ENCODE measurements around the gene TLCD2. TPM values are rescaled to one million over a fixed set of nuclear protein-coding genes. Genes with fewer than 3 reads are reported as not detected.
A peak's percentile ranks its signal among the peaks of the same experiment; 100 is the strongest.
"Not testable (repeated sequence)": the region's sequence is repeated elsewhere in the genome, so short reads cannot be mapped to it uniquely, and the experiment has no call there.

Gene TLCD2
- polyA plus RNA-seq, 3 donors from 2014 or later, result 0.04 TPM; not detected in 2

DNA sequence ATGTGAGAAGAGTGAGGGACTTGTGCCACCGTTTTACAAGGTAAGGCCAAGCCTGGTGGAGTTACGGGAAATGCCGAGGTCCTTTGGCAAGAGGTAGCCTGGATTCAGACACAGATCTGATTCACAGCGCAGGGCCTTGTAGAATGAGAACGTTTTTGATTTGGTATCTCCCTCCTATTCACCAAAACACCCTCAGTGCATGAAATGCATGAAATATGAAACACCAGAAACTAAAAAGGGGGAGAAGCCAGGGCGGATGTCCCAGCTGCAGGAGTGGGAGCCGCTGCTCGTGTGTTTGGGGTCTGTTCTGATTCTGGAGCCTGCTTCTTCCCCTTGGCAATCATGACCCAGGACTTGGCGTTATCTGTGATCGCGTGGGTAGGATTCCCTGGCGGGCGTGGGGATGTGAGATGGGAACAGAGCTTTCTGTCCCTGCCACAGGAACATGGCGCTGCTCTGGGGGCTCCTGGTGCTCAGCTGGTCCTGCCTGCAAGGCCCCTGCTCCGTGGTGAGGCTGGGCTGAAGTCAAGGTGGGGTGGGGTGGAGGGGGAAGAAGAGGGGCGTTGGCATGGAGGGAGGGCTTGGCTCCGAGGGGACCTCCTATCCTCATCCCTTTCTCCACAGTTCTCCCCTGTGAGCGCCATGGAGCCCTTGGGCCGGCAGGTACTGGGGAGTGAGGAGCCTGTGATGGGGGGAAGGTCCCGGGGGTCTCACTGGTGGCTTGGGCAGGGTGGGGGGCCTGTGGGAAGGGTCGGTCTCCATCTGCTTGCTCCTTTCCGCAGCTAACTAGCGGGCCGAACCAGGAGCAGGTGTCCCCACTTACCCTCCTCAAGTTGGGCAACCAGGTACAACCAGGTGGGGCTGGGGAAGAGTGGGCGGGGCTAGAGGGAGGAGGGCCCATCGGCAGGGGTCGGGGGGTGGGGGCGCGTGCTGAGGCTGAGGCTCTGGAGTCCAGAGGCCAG, 34.7 kb upstream of the TLCD2 start:
- Mint-ChIP-seq H3K4me3 (no peak overlapping the region), H3K27ac (no peak overlapping the region), H3K36me3 (no peaks in the 10 kb centered on the region), H3K27me3 (ENCODE audit: low read depth in 3 of 3) (peaks cover 2 to 8% (median 4%) of the 10 kb centered on the region in 3 donors), H3K9me3 (no peaks in the 10 kb centered on the region), H3K4me1 (no peaks in the 10 kb centered on the region)
- DNase-seq, result no peak

DNA sequence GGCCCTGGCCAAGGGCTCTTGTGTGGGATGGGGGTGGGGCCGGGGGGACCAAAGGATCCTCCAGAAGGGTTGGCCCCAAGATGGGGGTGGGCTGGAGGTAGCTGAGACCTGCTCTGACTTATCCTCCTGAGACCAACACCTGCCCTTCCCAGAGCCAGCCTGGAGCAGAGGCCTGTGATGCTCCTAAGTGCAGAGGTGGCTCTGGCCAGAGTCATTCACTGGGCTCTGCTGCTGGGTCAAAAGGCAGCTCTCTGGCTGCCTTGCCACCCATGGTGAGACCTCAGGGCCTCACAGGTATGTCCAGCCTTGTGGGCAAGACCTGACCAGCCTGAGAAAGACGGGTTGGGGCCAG, 32.9 kb upstream of the TLCD2 start:
- H3K27me3 Mint-ChIP-seq (ENCODE audit: low read depth in 3 of 3), result peaks cover 0 to 3% (median 0%) of the 10 kb centered on the region in 3 donors
- H3K27ac Mint-ChIP-seq, result no peak overlapping the region
- no peaks in the 10 kb centered on the region for H3K36me3 Mint-ChIP-seq
- no peak overlapping the region for H3K4me3 Mint-ChIP-seq
- DNase-seq, result no peak
- no peaks in the 10 kb centered on the region for H3K9me3 Mint-ChIP-seq
- H3K4me1 Mint-ChIP-seq, result no peaks in the 10 kb centered on the region

DNA sequence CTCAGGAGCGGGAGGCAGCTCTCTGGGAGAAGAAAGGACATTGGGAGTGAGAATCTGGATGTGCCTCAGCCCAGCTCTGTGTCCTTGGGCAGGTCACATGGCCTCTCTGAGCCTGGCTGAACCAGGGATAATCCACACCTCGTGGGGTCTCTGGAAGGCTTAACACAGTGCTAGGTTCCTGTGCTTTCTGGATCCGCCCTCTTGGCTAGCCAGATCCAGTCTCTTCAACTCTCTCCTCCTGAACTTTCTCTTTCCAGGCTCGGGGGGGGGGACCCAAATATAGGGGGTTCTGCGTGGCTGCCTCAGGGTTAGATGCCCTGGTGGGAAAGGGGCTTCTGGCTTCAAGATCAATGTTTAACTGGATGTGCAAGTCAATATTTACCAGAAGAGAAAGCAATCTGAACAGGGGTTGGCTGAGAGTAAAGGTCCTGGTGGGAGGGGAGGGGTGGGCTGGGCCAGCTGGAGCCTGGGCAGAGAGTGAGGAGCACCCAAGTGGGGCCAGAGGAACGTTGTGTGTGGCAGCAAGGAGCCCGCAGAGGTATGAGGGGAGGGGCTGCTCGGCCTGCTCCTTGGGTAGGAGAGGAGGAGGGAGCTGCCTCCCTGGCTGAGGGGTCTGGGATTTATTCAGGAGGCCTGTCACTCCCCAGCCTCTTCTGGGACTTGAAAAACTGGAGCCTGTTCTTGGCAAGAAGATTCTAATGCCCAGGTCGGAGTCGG, 32.4 kb upstream of the TLCD2 start, which contains the start of gene SERPINF2:
SERPINF2 (plus strand) TSS at position 501 of the 717 bp plus-strand sequence. CDS start 2,125 bp downstream, outside the sequence.
- peaks cover 0 to 3% (median 0%) of the 10 kb centered on the region in 3 donors for H3K27me3 Mint-ChIP-seq (ENCODE audit: low read depth in 3 of 3)
- H3K36me3 Mint-ChIP-seq, result no peaks in the 10 kb centered on the region
- H3K4me1 Mint-ChIP-seq, result no peaks in the 10 kb centered on the region
- H3K27ac Mint-ChIP-seq, result no peak within 1 kb of the TSS
- no peaks in the 10 kb centered on the region for H3K9me3 Mint-ChIP-seq
- DNase-seq, result no peak
- H3K4me3 Mint-ChIP-seq, result no peak within 1 kb of the TSS

DNA sequence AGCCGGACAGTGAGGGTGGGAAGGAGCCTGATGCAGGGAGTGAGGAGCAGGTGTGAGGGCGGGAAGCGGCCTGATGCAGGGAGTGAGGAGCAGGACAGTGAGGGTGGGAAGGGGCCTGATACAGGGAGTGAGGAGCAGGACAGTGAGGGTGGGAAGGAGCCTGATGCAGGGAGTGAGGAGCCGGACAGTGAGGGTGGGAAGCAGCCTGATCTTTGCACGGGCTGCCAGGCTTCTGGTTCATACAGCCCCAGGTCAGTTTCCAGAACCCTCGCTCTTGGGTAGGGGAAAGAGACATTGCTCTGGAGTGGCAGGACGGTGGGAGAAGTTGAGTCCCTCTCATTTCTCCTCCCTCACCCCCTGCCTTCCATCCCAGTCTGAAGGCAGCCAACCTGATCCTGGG, 31.7 kb upstream of the TLCD2 start:
- not testable (repeated sequence) for H3K4me1 Mint-ChIP-seq; H3K36me3 Mint-ChIP-seq; H3K4me3 Mint-ChIP-seq; H3K27me3 Mint-ChIP-seq (ENCODE audit: low read depth in 3 of 3); H3K9me3 Mint-ChIP-seq; H3K27ac Mint-ChIP-seq; DNase-seq

DNA sequence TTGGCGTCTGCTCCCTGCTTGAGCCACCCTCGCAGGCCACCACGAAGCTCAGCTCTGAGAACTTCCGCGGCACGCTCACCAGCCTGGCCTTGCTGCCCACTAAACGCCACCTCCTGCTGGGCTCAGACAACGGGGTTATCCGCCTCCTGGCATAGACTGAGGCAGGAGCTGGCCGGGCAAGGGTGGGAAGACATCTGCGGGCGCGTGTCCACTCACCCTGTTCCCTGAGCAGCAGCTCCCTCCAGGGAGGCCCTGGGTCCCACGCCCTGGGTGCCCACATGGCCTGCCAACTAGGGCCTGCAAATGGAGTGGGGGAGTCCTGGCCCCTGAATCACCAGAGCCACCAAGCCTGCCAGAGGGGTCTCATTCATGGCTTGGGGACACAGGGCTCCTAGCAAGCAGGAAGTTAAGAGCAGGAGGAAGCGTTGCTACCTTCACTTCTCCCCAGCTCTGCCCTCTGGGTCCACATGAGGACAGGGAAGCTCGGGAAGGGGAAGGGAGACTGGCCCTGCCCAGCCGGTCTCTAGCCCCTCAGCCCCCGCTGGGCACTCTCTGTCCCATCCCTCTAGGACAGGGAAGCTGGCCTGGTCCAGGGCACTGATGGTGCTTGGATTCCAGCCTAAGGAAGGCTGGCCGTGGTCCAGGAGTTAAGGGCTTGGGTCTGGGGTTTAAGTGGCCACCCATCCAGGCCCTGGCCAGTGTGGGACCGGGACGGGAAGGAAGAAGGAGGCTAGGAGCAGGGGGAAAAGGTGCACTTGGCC, 27.5 kb upstream of the TLCD2 start:
- Mint-ChIP-seq H3K4me3 (no peak overlapping the region), H3K27ac (no peak overlapping the region), H3K9me3 (no peaks in the 10 kb centered on the region), H3K4me1 (no peaks in the 10 kb centered on the region), H3K36me3 (peaks cover 0 to 8% (median 6%) of the 10 kb centered on the region in 3 donors), H3K27me3 (ENCODE audit: low read depth in 3 of 3) (peaks cover 0 to 1% (median 0%) of the 10 kb centered on the region in 3 donors)
- no peak for DNase-seq

DNA sequence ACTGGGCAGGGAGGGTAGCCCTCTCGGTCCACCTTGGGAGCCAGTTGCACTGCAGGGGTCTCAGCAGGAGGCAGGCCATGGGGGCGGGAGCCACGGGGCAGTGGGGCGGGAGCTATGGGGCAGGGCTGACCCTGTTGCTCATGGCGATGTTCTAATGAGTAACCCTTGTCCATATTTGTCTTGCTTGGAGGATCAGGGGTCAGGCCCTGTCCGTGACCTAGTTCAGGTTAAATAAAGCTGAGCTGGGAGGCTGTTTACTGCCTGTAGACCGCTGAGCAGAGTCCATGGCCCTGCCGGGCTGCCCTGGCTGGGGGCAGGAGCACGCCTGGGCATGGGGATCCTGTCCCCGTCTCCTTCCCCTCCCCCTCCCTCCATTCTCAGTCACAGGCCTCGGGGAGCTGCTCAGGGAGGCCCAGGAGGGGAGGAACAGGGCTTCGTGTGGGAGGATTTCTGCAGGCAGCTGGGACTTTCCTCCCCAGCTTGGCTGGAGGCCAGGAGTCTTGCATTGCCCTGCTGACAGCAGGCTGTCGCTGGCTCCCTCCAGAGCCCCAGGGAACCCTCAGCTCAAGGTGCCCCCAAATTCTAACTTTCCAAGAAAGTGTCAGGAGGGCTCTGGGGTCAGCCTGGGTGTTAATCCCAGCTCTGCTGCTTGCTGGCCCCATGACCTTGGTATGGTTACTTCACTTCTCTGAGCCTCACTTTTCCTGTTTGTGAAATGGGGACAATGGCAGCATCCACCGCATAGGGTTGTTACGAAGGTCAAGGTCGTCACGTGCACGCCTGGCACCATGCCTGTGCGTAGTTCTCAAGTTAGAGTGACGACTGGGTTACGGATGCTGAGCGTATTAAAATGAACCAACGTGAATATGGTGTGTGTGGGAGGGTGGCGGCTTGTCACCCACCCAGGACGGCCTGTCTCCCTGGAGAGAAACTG, 26.4 kb upstream of the TLCD2 start:
- H3K4me1 Mint-ChIP-seq, result no peaks in the 10 kb centered on the region
- DNase-seq, result no peak
- H3K9me3 Mint-ChIP-seq, result no peaks in the 10 kb centered on the region
- no peak overlapping the region for H3K4me3 Mint-ChIP-seq
- peaks cover 0 to 8% (median 6%) of the 10 kb centered on the region in 3 donors for H3K36me3 Mint-ChIP-seq
- peak overlapping the region in 1 of 6 donors; percentile 5 for H3K27ac Mint-ChIP-seq
- H3K27me3 Mint-ChIP-seq (ENCODE audit: low read depth in 3 of 3), result peaks cover 0 to 1% (median 0%) of the 10 kb centered on the region in 3 donors

GRCh38 chr17:1735834-1736347, 25.7 kb upstream of the TLCD2 start:
- H3K9me3 Mint-ChIP-seq, result no peaks in the 10 kb centered on the region
- DNase-seq, result no peak
- no peak overlapping the region for H3K4me3 Mint-ChIP-seq
- no peaks in the 10 kb centered on the region for H3K4me1 Mint-ChIP-seq
- H3K27ac Mint-ChIP-seq, result no peak overlapping the region
- H3K36me3 Mint-ChIP-seq, result peaks cover 0 to 8% (median 6%) of the 10 kb centered on the region in 3 donors
- H3K27me3 Mint-ChIP-seq (ENCODE audit: low read depth in 3 of 3), result peaks cover 0 to 1% (median 0%) of the 10 kb centered on the region in 3 donors

DNA sequence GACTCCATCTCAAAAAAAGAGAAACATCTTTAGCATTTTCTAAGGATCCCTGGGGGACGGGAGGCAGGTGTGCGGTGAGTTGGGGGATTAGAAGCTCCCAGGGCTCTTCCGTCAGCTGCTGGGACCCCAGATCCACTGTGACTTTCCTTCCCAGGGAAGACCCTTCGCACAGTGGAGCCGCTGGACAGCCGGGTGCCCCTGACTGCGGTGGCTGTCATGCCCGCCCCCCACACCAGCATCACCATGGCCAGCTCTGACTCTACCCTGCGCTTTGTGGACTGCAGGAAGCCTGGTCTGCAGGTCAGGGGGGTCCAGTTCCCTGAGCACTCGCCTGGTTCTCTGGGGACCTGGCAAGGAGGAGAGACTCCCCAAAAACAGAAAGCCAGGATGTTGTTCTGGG, 25.2 kb upstream of the TLCD2 start:
- DNase-seq, result no peak
- no peaks in the 10 kb centered on the region for H3K4me1 Mint-ChIP-seq
- peaks cover 0 to 8% (median 6%) of the 10 kb centered on the region in 3 donors for H3K36me3 Mint-ChIP-seq
- no peaks in the 10 kb centered on the region for H3K9me3 Mint-ChIP-seq
- no peak overlapping the region for H3K4me3 Mint-ChIP-seq
- no peak overlapping the region for H3K27ac Mint-ChIP-seq
- H3K27me3 Mint-ChIP-seq (ENCODE audit: low read depth in 3 of 3), result peaks cover 0 to 1% (median 0%) of the 10 kb centered on the region in 3 donors

DNA sequence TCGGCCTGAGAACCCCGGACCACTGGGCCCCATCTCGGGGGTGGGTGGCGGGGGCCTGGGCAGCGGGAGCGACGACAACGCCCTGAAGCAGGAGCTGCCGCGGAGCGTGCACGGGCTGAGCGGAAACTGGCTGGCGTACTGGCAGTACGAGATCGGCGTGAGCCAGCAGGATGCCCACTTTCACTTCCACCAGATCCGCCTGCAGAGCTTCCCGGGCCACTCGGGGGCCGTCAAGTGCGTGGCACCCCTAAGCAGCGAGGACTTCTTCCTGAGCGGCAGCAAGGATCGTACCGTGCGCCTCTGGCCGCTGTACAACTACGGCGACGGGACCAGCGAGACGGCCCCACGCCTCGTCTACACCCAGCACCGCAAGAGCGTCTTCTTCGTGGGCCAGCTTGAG, 23.6 kb upstream of the TLCD2 start:
- Mint-ChIP-seq H3K4me1 (peaks cover 8 to 12% of the 10 kb centered on the region in 2 donors), H3K4me3 (no peak overlapping the region), H3K27me3 (ENCODE audit: low read depth in 3 of 3) (peaks cover 0 to 1% (median 1%) of the 10 kb centered on the region in 3 donors), H3K36me3 (peaks cover 4 to 15% (median 13%) of the 10 kb centered on the region in 3 donors), H3K27ac (no peak overlapping the region), H3K9me3 (no peaks in the 10 kb centered on the region)
- DNase-seq, result no peak

DNA sequence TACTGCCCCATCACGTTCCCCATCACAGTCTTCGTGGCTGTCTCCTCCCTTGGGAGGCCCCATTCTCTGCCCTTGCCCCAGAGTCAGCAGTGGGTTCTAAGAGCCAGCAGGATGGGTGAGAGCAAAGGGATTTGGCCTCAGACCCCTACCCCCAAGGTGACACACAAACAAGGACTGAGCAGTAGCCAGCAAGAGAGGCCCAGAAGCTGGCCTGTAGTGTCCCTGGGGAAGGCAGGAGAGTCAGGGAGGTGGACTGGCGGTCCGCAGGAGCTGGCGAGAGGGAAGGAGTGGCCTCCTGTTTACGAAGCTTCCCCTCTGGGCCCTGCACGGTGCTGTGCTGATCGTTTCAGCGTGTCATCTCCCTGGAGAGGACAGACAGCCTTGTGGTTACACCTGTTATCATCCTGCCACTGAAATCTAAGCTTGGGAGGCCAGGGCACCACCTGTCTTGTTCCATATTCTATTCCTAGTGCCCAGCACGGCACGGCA, 22.7 kb upstream of the TLCD2 start:
- peaks cover 0 to 1% (median 1%) of the 10 kb centered on the region in 3 donors for H3K27me3 Mint-ChIP-seq (ENCODE audit: low read depth in 3 of 3)
- no peak for DNase-seq
- no peak overlapping the region for H3K4me3 Mint-ChIP-seq
- H3K4me1 Mint-ChIP-seq, result peaks cover 14 to 17% of the 10 kb centered on the region in 2 donors
- peaks cover 4 to 15% (median 13%) of the 10 kb centered on the region in 3 donors for H3K36me3 Mint-ChIP-seq
- peak overlapping the region in 1 of 6 donors; percentile 70 for H3K27ac Mint-ChIP-seq
- H3K9me3 Mint-ChIP-seq, result no peaks in the 10 kb centered on the region

- Mint-ChIP-seq H3K36me3 (peaks cover 4 to 15% (median 13%) of the 10 kb centered on the region in 3 donors), H3K4me1 (peaks cover 14 to 17% of the 10 kb centered on the region in 2 donors), H3K27me3 (ENCODE audit: low read depth in 3 of 3) (peaks cover 0 to 1% (median 1%) of the 10 kb centered on the region in 3 donors), H3K27ac (no peak overlapping the region), H3K9me3 (no peaks in the 10 kb centered on the region), H3K4me3 (no peak overlapping the region)
- DNase-seq, result no peak
Observed at GRCh38 chr17:1732241-1732832, 22.2 kb upstream of the TLCD2 start.

DNA sequence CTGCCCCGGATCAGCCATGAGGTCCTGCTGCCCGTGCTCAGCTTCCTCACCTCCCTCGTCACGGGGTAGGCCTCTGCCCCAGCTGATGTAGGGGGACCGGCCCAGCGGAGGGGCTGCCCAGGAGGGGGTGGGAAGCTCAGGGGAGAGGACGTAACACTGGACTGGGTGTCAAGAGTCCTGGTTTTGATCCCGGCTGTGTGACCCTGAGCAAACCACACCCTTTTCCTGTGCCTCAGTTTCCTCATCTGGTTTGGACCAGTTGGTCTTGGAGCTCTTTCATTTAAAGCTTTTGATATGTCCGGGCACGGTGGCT, 21.0 kb upstream of the TLCD2 start:
- H3K4me3 Mint-ChIP-seq, result no peak overlapping the region
- H3K27me3 Mint-ChIP-seq (ENCODE audit: low read depth in 3 of 3), result peaks cover 0 to 3% (median 1%) of the 10 kb centered on the region in 3 donors
- DNase-seq, result no peak

More for the DNA sequence above, 21.0 kb upstream of the TLCD2 start:
- Mint-ChIP-seq H3K9me3 (no peaks in the 10 kb centered on the region), H3K4me1 (peaks cover 15 to 17% of the 10 kb centered on the region in 2 donors), H3K27ac (no peak overlapping the region), H3K36me3 (peaks cover 4 to 15% (median 10%) of the 10 kb centered on the region in 3 donors)
